Testis (tissue), 3 donors: ENCODE measurements around the gene ZNF148. TPM values are rescaled to one million over a fixed set of nuclear protein-coding genes. Genes with fewer than 3 reads are reported as not detected.

Experiments
- DNase-seq: peaks from one replicate; pipeline ENCODE4 v3.0.0-alpha.2; 2019
- H3K27ac ChIP-seq, 2 donors: fragments of 200-600 bp; sonication (generic); one replicate each; pipeline ENCODE4 v1.5.1; 2019
- H3K27me3 ChIP-seq: fragments of 200-600 bp; sonication (generic); one replicate; pipeline ENCODE4 v1.5.1; 2019
- H3K36me3 ChIP-seq: fragments of 200-600 bp; sonication (generic); one replicate; pipeline ENCODE4 v1.5.1; 2017; ENCODE audit warnings: low read depth; ENCODE audit errors: missing control alignments
- H3K4me1 ChIP-seq: fragments of 200-600 bp; sonication (generic); one replicate; pipeline ENCODE4 v1.5.1; 2019
- H3K4me3 ChIP-seq, 2 donors: fragments of 200-600 bp; sonication (generic); one replicate each; pipeline ENCODE4 v1.5.1; 2017 to 2019
- H3K9me3 ChIP-seq: fragments of 200-600 bp; sonication (generic); one replicate; pipeline ENCODE4 v1.5.1; 2017
- CTCF ChIP-seq, 3 experiments: fragments of 450-650 bp in 2 of 3; fragments of 200-600 bp in 1 of 3; sonication (generic) in 1 of 3; IDR thresholded peaks; one replicate each; pipeline ENCODE4 v1.5.1; 2016 to 2019; ENCODE audit warnings: antibody characterized with exemption in 3 of 3, mild to moderate bottlenecking in 2 of 3, moderate library complexity in 1 of 3
- POLR2A ChIP-seq: fragments of 450-650 bp; IDR thresholded peaks from one replicate; pipeline ENCODE4 v1.6.1; 2017; ENCODE audit warnings: antibody characterized with exemption, mild to moderate bottlenecking, moderate library complexity
- WGBS, 2 donors: methylation state at CpG; one replicate each; pipeline ENCODE4 v1.1.5; 2018; 5-methylcytosine and 5-hydroxymethylcytosine counted together
- intact Hi-C: fragments of 100-400 bp; cut with DNase I; formaldehyde crosslinking; loops from one replicate; pipeline ENCODE4 v1.15.1; 2023; ENCODE audit warnings: low total_unique reads
- polyA plus RNA-seq: library from polyadenylated mRNA; stranded (reverse); fragments of 350-450 nt; fragmentation: Illumina TruSeq; extraction: RNeasy Lipid Tissue Mini Kit (QIAGEN cat#74804); gene quantifications from one replicate; pipeline ENCODE4 v1.2.3, GENCODE V29; 2014; ENCODE audit warnings: low read depth, low replicate concordance; ENCODE audit not compliant: insufficient read depth
- total RNA-seq, 2 donors: library from RNA; depleted of rRNA; stranded (reverse); fragments of >200 nt; gene quantifications; one replicate each; pipeline ENCODE4 v1.2.3, GENCODE V29; 2016

ZNF148 gene
- total and polyA plus RNA-seq, 3 donors from 2014 or later = 17.6 to 33.6 (median 29.7) TPM

- H3K4me1 ChIP-seq = no peaks in the 10 kb centered on the region
- no peak for TF ChIP-seq POLR2A
- TF ChIP-seq CTCF (IDR thresholded peaks at IDR 0.05) = no peak
- H3K9me3 ChIP-seq = no peaks in the 10 kb centered on the region
- no peak overlapping the region for H3K27ac ChIP-seq
- no peaks in the 10 kb centered on the region for H3K36me3 ChIP-seq
- intact Hi-C loops = no loop called here
- H3K4me3 ChIP-seq = no peak overlapping the region
- WGBS, 2 donors = 63 to 74% methylated on average over 3 of the region's 3 CpGs
- DNase-seq = no peak
- no peaks in the 10 kb centered on the region for H3K27me3 ChIP-seq
These were observed 153.3 kb downstream of the ZNF148 start for GRCh38 chr3:125221831-125222230.

GRCh38 chr3:125220727-125221429, 154.2 kb downstream of the ZNF148 start:
- TF ChIP-seq POLR2A (no peak), CTCF (IDR thresholded peaks at IDR 0.05) (no peak)
- WGBS, 2 donors = 69 to 85% methylated on average over 7 of the region's 7 CpGs
- no peak for DNase-seq
- intact Hi-C loops = no loop called here
- H3K4me3 ChIP-seq = no peak overlapping the region
- H3K36me3 ChIP-seq = no peaks in the 10 kb centered on the region
- no peaks in the 10 kb centered on the region for H3K27me3 ChIP-seq
- no peak overlapping the region for H3K27ac ChIP-seq
- H3K9me3 ChIP-seq = no peaks in the 10 kb centered on the region
- no peaks in the 10 kb centered on the region for H3K4me1 ChIP-seq

- H3K4me3 ChIP-seq = no peak overlapping the region
- H3K9me3 ChIP-seq = no peaks in the 10 kb centered on the region
- H3K4me1 ChIP-seq = no peaks in the 10 kb centered on the region
- 85 to 88% methylated on average over 10 of the region's 10 CpGs for WGBS, 2 donors
- no peak for TF ChIP-seq POLR2A
- no peak for TF ChIP-seq CTCF (IDR thresholded peaks at IDR 0.05)
- H3K36me3 ChIP-seq = no peaks in the 10 kb centered on the region
- H3K27ac ChIP-seq = no peak overlapping the region
- H3K27me3 ChIP-seq = no peaks in the 10 kb centered on the region
- no peak for DNase-seq
- intact Hi-C loops = no loop called here
These were observed 154.9 kb downstream of the ZNF148 start for GRCh38 chr3:125220183-125220582.

GRCh38 chr3:125219261-125219701, 155.8 kb downstream of the ZNF148 start:
- H3K27me3 ChIP-seq = no peaks in the 10 kb centered on the region
- no peaks in the 10 kb centered on the region for H3K4me1 ChIP-seq
- 92 to 94% methylated on average over 5 to 8 of the region's 8 CpGs for whole genome bisulfite sequencing, 2 donors
- H3K27ac ChIP-seq = no peak overlapping the region
- intact Hi-C loops = no loop called here
- no peak overlapping the region for H3K4me3 ChIP-seq
- H3K9me3 ChIP-seq = no peaks in the 10 kb centered on the region
- TF ChIP-seq POLR2A = no peak
- DNase-seq = no peak
- no peaks in the 10 kb centered on the region for H3K36me3 ChIP-seq

- no peak overlapping the region for H3K27ac ChIP-seq
- no peaks in the 10 kb centered on the region for H3K4me1 ChIP-seq
- TF ChIP-seq POLR2A = no peak
- no peak for TF ChIP-seq CTCF (IDR thresholded peaks at IDR 0.05)
These were observed 160.4 kb downstream of the ZNF148 start for GRCh38 chr3:125214738-125215137.

More at GRCh38 chr3:125214738-125215137, 160.4 kb downstream of the ZNF148 start:
- DNase-seq = no peak
- H3K27me3 ChIP-seq = no peaks in the 10 kb centered on the region
- WGBS, 2 donors = 78 to 81% methylated on average over 3 of the region's 3 CpGs
- H3K36me3 ChIP-seq = no peaks in the 10 kb centered on the region
- H3K4me3 ChIP-seq = no peak overlapping the region
- intact Hi-C loops = no loop called here
- H3K9me3 ChIP-seq = no peaks in the 10 kb centered on the region
